Hypothalamus (tissue), 51 donors: ENCODE measurements around the gene MAZ.
A peak's percentile ranks its signal among the peaks of the same experiment; 100 is the strongest.

ENCODE experiments used
- DNase-seq, 51 donors: peaks; one replicate each; lab custom pipeline; 2025; lab: John Stamatoyannopoulos, UW

The MAZ gene

GRCh38 chr16:29848420-29849297, 42.3 kb downstream of the MAZ start:
- peak in 42 of 51 donors; percentile 12 to 81 (median 43) for DNase-seq

DNA sequence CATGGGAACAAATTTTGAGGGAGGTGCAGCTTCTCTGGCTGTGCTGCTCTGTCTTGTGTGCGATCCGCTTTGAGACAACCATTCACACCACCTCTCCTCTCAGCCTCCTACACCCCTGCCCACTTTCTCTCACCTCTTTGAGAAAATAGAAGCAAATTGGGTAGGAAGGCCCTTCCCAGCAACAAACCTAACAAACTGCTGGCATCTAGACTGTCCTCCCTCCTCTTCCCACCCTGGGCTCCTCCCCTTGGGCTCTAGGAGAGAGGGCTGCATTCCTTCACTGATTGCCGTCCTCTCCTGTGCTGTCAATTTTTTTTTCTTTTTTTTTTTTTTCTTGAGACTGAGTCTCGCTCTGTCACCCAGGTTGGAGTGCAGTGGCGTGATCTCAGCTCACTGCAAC, 43.2 kb downstream of the MAZ start:
- no peak for DNase-seq

DNA sequence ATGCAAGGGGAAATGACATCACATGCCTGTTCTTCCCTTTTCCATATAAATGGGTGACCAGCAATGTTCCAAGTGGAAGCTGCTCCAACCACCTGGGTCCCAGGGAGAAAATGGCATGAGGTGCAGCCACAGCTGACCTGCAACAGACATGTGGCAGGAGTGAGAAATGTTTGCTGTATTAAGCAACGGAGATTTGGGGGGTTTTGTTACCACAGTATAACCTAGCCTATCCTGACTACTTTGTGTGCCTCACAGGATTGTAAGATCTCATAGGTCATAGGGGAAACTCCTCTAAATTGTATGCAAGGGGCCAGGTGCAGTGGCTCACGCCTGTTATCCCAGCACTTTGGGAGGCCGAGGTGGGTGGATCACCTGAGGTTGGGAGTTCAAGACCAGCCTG, 44.7 kb downstream of the MAZ start:
- no peak for DNase-seq

- DNase-seq: no peak
Measured at GRCh38 chr16:29852654-29853053, 46.3 kb downstream of the MAZ start.

DNA sequence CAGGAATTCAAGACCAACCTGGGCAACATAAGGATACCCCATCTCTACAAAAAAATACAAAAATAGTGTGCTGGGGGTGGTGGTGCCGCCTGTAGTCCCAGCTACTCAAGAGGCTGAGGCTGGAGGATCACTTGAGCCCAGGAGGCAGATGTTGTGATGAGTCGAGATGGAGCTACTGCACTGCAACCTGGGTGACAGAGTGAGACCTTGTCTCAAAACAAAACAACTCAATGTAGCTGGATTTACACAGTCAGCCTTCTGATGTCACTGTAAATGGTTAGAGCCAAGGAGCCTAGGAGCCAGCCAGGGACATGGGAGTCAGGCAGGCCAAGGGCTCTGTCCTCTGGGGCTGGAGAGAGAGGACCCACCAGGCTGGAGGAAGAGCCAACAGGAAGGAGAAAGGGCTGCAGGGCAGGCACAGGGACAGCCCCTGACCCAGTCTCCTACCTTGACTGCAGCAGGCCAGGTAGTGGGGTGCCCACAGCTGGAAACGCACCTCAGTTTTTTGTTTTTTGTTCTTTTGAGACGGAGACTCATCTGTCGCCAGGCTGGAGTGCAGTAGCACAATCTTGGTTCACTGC, 48.3 kb downstream of the MAZ start:
- DNase-seq: no peak

DNA sequence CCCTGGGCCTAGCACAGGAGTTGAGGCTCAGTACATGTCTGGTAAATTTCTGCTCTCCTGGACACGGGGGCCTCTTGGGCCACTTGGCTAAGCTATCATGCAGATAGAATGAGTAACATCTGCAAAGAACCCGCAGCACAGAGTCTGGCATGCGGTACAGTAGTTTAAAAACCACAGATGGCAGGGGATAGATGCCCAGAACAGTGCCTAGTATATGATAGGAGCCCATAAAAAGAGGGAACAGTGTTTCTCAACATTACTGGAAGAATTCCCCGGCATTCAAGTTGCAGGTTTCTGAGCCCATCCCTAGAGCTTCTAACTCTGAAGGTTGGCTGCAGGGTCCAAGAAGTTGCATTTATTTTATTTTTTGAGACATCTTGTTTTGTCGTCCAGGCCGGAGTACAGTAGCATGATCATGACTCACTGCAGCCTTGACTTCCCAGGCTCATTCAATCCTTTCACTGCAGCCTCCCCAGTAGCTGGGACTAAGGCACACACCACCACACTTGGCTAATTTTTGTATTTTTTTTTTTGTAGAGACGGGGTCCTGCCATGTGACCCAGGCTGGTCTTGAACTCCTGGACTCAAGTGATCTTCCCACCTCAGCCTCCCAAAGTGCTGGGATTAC, 50.9 kb downstream of the MAZ start:
- DNase-seq: no peak

DNA sequence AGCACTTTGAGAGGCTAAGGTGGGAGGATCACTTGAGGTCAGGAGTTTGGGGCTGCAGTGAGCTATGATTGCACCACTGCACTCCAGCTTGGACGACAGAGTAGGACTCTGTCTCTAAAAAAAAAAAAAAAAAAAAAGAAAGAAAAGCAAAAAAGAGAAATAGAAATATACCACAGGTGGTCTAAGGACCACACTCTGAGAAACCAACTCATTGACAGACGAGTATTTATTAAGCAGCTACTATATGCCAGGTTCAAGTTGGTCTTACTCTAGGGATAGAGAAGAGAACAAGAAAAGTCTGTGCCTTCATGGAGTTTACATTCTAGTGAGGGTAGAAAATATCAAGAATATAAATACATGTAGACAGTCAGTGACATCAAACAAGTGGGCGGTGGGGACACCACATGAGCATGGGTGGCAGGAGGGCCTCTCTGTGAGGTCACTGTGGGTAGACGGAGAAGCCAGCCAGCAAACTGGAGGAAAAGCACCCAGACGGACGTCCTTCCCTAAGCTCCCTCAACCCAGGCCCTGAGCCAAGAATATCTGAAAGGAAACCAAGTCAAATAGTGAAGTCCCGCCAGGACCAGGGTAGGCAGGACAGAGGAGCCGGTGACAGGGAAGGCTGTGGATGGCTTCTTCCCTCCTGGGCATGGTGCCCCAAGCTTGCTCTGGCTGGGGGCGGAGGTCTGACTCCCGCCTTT, 52.0 kb downstream of the MAZ start:
- peak in 16 of 51 donors; percentile 3 to 51 (median 23) for DNase-seq

DNA sequence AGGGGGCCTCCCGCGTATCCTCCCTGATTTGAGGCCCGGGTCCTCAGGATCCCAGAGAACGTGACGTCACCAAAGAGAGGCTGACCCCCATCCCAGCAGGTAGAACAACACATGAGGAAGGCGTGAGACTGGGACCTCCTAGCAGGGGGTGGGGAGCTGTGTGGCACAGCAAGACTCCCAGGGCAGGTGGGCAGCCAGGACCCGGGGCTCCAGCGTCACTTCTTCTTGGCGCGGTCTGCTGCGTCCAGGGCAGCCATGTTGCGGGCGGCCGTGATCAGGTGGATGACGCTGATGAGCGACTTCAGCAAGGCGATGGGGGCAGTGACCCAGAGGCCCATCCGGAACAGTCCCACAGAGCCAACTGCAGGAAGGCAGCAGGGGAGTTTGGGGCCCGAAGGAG, 52.6 kb downstream of the MAZ start:
- no peak for DNase-seq

- DNase-seq: no peak
Measured at GRCh38 chr16:29860218-29860617, 53.9 kb downstream of the MAZ start.
